IMR-90 (cell line): Measurements from ENCODE around the gene USP6NL.

Experiments used
- BHLHE40 ChIP-seq: fragments of 150-350 bp; IDR thresholded peaks from 2 replicates; pipeline ENCODE4 v1.6.1; 2016; ENCODE audit warnings: mild to moderate bottlenecking, low read depth, low read length
- CHD1 ChIP-seq: IDR thresholded peaks from 2 replicates; pipeline ENCODE4 v1.6.1; 2012; ENCODE audit warnings: low read depth, low read length, improper control_type of control experiment
- MAFK ChIP-seq: IDR thresholded peaks from 2 replicates; pipeline ENCODE4 v1.6.1; 2012; ENCODE audit warnings: low read depth, low read length, improper control_type of control experiment
- MXI1 ChIP-seq: IDR thresholded peaks from 2 replicates; pipeline ENCODE4 v1.6.1; 2012; ENCODE audit warnings: low read depth, mild to moderate bottlenecking, low read length, moderate library complexity, borderline replicate concordance
- POLR2A ChIP-seq: IDR thresholded peaks from 2 replicates; pipeline ENCODE4 v1.6.1; 2012; ENCODE audit warnings: mild to moderate bottlenecking, low read depth, low read length
- RAD21 ChIP-seq: IDR thresholded peaks from 2 replicates; pipeline ENCODE4 v1.6.1; 2012; ENCODE audit warnings: low read length, improper control_type of control experiment
- SMC3 ChIP-seq: fragments of 150-350 bp; IDR thresholded peaks from 2 replicates; pipeline ENCODE4 v1.6.1; 2016; ENCODE audit warnings: low read depth, mild to moderate bottlenecking, antibody characterized with exemption, low read length, moderate library complexity
- TF ChIP-seq, protein P1 (sequence below): conservative IDR thresholded peaks from 2 replicates; pipeline ENCODE4 v1.5.1; 2012; ENCODE audit warnings: mild to moderate bottlenecking, low read depth, low read length, improper control_type of control experiment
- TF ChIP-seq, protein P2 (sequence below): fragments of 150-350 bp; IDR thresholded peaks from 2 replicates; pipeline ENCODE4 v1.6.1; 2016; ENCODE audit warnings: low read depth, mild to moderate bottlenecking, low read length, moderate library complexity, borderline replicate concordance
- TF ChIP-seq, protein P3 (sequence below): fragments of 150-350 bp; IDR thresholded peaks from 2 replicates; pipeline ENCODE4 v1.6.1; 2017; ENCODE audit warnings: mild to moderate bottlenecking, antibody characterized with exemption, low read length, low read depth

DNA sequence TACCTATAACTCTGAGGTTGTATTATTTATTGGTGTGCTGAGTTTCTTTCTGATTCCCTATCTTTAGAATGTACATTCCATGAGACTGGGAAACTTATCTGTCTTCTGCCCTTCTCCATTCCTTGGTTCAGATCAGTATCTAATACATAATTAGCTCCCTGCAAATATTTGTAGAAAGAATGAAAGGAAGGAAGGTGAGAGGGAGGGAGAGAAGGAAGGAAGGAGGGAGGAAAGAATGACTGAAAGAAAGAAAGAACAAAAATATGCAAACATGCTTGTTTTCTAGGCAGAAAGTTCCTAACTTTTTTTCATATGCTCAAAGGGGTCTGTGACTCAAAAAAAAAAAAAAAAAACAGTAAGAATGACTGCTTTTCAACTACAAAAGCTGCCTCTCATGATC, 3.9 kb upstream of the USP6NL start:
- TF ChIP-seq RAD21 = no peak
- TF ChIP-seq, protein P1, sequence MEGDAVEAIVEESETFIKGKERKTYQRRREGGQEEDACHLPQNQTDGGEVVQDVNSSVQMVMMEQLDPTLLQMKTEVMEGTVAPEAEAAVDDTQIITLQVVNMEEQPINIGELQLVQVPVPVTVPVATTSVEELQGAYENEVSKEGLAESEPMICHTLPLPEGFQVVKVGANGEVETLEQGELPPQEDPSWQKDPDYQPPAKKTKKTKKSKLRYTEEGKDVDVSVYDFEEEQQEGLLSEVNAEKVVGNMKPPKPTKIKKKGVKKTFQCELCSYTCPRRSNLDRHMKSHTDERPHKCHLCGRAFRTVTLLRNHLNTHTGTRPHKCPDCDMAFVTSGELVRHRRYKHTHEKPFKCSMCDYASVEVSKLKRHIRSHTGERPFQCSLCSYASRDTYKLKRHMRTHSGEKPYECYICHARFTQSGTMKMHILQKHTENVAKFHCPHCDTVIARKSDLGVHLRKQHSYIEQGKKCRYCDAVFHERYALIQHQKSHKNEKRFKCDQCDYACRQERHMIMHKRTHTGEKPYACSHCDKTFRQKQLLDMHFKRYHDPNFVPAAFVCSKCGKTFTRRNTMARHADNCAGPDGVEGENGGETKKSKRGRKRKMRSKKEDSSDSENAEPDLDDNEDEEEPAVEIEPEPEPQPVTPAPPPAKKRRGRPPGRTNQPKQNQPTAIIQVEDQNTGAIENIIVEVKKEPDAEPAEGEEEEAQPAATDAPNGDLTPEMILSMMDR = no peak
- TF ChIP-seq, protein P2, sequence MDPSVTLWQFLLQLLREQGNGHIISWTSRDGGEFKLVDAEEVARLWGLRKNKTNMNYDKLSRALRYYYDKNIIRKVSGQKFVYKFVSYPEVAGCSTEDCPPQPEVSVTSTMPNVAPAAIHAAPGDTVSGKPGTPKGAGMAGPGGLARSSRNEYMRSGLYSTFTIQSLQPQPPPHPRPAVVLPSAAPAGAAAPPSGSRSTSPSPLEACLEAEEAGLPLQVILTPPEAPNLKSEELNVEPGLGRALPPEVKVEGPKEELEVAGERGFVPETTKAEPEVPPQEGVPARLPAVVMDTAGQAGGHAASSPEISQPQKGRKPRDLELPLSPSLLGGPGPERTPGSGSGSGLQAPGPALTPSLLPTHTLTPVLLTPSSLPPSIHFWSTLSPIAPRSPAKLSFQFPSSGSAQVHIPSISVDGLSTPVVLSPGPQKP = no peak
- no peak for TF ChIP-seq SMC3
- TF ChIP-seq POLR2A = no peak
- no peak for TF ChIP-seq MAFK
- no peak for TF ChIP-seq MXI1
- no peak for TF ChIP-seq CHD1
- no peak for TF ChIP-seq BHLHE40
- TF ChIP-seq, protein P3, sequence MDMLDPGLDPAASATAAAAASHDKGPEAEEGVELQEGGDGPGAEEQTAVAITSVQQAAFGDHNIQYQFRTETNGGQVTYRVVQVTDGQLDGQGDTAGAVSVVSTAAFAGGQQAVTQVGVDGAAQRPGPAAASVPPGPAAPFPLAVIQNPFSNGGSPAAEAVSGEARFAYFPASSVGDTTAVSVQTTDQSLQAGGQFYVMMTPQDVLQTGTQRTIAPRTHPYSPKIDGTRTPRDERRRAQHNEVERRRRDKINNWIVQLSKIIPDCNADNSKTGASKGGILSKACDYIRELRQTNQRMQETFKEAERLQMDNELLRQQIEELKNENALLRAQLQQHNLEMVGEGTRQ = no peak
